C4-2B (cell line): ENCODE data around the gene PTPRT.

Experiments
- H3K27ac ChIP-seq: fragments of 450-650 bp; 2 replicates; pipeline ENCODE4 v1.5.1; 2017
- CTCF ChIP-seq: fragments of 450-650 bp; conservative IDR thresholded peaks from 2 replicates; pipeline ENCODE4 v1.5.1; 2017; ENCODE audit warnings: mild to moderate bottlenecking
- ZFX ChIP-seq: fragments of 450-650 bp; IDR thresholded peaks from 2 replicates; pipeline ENCODE4 v1.6.1; 2017

The PTPRT gene

GRCh38 chr20:42611423-42611822 lies 578.3 kb downstream of the PTPRT start:
- no peak overlapping the region for H3K27ac ChIP-seq
- no peak for TF ChIP-seq CTCF

- no peak overlapping the region for H3K27ac ChIP-seq
- TF ChIP-seq CTCF = peak; percentile 17
- TF ChIP-seq ZFX = no peak
These were observed 579.6 kb downstream of the PTPRT start for GRCh38 chr20:42610070-42610469.

- TF ChIP-seq CTCF (no peak), ZFX (no peak)
- no peak overlapping the region for H3K27ac ChIP-seq
These were observed 580.1 kb downstream of the PTPRT start for GRCh38 chr20:42609618-42610017.

GRCh38 chr20:42604998-42605956 lies 584.4 kb downstream of the PTPRT start:
- TF ChIP-seq ZFX (no peak), CTCF (no peak)
- H3K27ac ChIP-seq = no peak overlapping the region

- TF ChIP-seq ZFX (no peak), CTCF (no peak)
- H3K27ac ChIP-seq = no peak overlapping the region
These were observed 586.1 kb downstream of the PTPRT start for GRCh38 chr20:42603655-42604054.

GRCh38 chr20:42598581-42598980 lies 591.1 kb downstream of the PTPRT start:
- TF ChIP-seq ZFX (no peak), CTCF (no peak)
- H3K27ac ChIP-seq = no peak overlapping the region

- no peak overlapping the region for H3K27ac ChIP-seq
- TF ChIP-seq CTCF (no peak), ZFX (no peak)
These were observed 594.1 kb downstream of the PTPRT start for GRCh38 chr20:42595625-42596024.
